ENCODE measurements around the gene DPM2. TPM values are rescaled to one million over a fixed set of nuclear protein-coding genes. Genes with fewer than 3 reads are reported as not detected.

The DPM2 gene
- total and polyA plus RNA-seq, 3 donors from 2014 or later: 33.5 to 46.6 (median 36.4) TPM

- Histone ChIP-seq H3K27me3 (no peaks in the 10 kb centered on the region), H3K4me1 (peaks cover 55% of the 10 kb centered on the region), H3K27ac (peak overlapping the region in 1 of 2 donors; percentile 48), H3K9me3 (no peaks in the 10 kb centered on the region), H3K4me3 (no peak overlapping the region), H3K36me3 (ENCODE audit: low read depth, missing control alignments) (no peaks in the 10 kb centered on the region)
- DNase-seq: no peak
- intact Hi-C loops (cut with DNase I; ENCODE audit: low total_unique reads): no loop called here
- TF ChIP-seq POLR2A (IDR thresholded peaks at IDR 0.05) (no peak), CTCF (IDR thresholded peaks at IDR 0.05) (no peak)
- WGBS, 2 donors: 100% methylated on average over 2 of the region's 2 CpGs; no CpG with 5 or more reads in 1 of the 2 donors
Observed at GRCh38 chr9:127961155-127961490, 23.5 kb upstream of the DPM2 start.

DNA sequence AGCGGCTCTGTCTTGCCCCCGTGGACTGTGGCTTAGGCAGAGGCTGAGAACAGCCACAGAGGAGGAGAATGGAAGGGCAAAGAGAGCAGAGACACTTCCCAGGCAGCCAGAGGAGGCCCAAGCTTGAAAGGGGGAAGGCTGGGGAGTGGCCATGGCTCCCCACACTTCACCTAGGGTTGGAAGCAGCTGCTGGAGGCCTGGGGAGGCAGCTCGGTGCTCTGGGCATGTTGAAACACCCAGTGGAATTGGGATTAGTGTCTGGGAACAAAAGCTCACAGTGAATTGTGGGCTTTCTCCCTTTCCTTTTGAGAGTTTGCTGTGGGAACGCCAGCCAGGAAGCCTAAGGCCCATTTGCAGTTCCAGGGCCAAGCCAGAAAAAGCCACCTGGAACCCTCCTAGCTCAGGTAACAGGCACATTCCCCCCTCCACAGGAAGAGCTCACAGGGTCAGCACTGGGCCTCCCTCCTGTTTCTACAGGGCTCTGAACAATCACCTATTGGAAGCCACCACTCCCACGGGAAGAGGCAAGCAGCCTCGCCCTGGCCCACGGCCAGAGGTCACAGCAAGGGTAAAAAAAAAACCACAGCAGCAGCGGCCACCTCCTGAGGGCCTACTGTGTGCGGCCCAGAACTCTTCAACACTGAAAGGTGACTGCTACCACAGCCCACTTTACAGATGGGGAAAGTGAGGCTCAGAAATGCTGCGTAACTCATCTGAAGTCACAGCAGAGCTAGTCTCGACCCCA is 22.9 kb upstream of the DPM2 start:
- H3K27me3 ChIP-seq: no peaks in the 10 kb centered on the region
- TF ChIP-seq CTCF (IDR thresholded peaks at IDR 0.05): no peak
- WGBS, 2 donors: 33 to 49% methylated on average over 9 to 11 of the region's 11 CpGs
- H3K4me3 ChIP-seq: no peak overlapping the region
- peak overlapping the region; percentile 8 to 48 for H3K27ac ChIP-seq
- peaks cover 55% of the 10 kb centered on the region for H3K4me1 ChIP-seq
- H3K36me3 ChIP-seq (ENCODE audit: low read depth, missing control alignments): no peaks in the 10 kb centered on the region
- DNase-seq: no peak
- no peaks in the 10 kb centered on the region for H3K9me3 ChIP-seq
- intact Hi-C loops (cut with DNase I; ENCODE audit: low total_unique reads): no loop called here

DNA sequence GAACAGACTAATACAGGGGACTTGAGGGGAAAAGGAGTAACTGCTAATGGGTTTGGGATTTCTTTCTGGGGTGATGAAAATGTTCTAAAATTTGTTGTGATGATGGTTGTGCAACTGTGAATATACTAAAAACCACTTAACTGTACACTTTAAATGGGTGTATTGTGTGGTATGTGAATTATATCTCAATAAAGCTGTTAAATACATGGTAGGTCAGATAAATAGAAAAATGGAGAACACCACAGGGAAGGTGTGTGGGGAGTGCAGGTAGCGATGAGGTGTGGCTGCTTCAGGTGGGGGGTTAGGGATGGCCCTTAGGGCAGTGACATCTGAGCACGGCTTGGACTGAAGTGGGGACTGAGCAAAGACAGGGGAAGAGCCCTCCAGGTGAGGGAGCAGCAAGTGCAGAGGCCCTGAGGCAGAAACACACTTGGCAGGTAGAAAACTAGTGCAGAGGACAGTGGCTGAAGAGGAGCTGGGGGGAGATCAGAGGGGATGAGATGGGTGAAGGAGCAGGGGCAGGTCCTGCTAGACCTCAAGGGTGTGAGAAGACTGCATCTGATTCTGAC is 22.3 kb upstream of the DPM2 start:
- Histone ChIP-seq H3K27ac (peak overlapping the region; percentile 8 to 48), H3K4me3 (no peak overlapping the region), H3K4me1 (peaks cover 55% of the 10 kb centered on the region), H3K9me3 (no peaks in the 10 kb centered on the region), H3K27me3 (no peaks in the 10 kb centered on the region), H3K36me3 (ENCODE audit: low read depth, missing control alignments) (no peaks in the 10 kb centered on the region)
- DNase-seq: no peak
- WGBS, 2 donors: 88 to 91% methylated on average over 2 of the region's 2 CpGs
- TF ChIP-seq CTCF (IDR thresholded peaks at IDR 0.05) (no peak), POLR2A (IDR thresholded peaks at IDR 0.05) (no peak)
- intact Hi-C loops (cut with DNase I; ENCODE audit: low total_unique reads): no loop called here

- TF ChIP-seq CTCF (IDR thresholded peaks at IDR 0.05) (no peak), POLR2A (IDR thresholded peaks at IDR 0.05) (no peak)
- WGBS, 2 donors: 90 to 91% methylated on average over 4 of the region's 4 CpGs
- intact Hi-C loops (cut with DNase I; ENCODE audit: low total_unique reads): no loop called here
- Histone ChIP-seq H3K27me3 (no peaks in the 10 kb centered on the region), H3K9me3 (no peaks in the 10 kb centered on the region), H3K36me3 (ENCODE audit: low read depth, missing control alignments) (no peaks in the 10 kb centered on the region), H3K4me3 (no peak overlapping the region), H3K4me1 (peaks cover 55% of the 10 kb centered on the region), H3K27ac (no peak overlapping the region)
- no peak for DNase-seq
Observed at GRCh38 chr9:127959398-127959797, 21.7 kb upstream of the DPM2 start.

DNA sequence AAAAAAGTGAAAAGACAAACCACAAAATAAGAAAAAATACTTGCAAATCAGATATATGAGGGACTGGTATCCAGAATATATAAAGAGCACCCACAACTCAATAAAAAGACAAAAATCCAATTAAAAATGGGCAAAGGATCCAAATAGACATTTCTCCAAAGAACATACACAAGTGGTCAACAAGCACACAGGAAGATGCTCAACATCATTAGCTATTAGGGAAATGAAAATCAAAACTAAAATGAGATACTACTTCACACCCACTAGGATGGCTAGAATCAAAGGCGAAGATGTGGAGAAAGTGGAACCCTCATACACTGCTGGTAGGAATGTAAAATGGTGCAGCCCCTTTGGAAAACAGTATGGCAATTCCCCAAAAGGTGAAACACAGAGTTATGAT is 21.1 kb upstream of the DPM2 start:
- Histone ChIP-seq H3K27ac (no peak overlapping the region), H3K9me3 (no peaks in the 10 kb centered on the region), H3K4me1 (peaks cover 55% of the 10 kb centered on the region), H3K4me3 (no peak overlapping the region), H3K27me3 (no peaks in the 10 kb centered on the region), H3K36me3 (ENCODE audit: low read depth, missing control alignments) (no peaks in the 10 kb centered on the region)
- no peak for DNase-seq
- WGBS, 2 donors: 97 to 100% methylated on average over 1 of the region's 1 CpG
- intact Hi-C loops (cut with DNase I; ENCODE audit: low total_unique reads): no loop called here
- TF ChIP-seq CTCF (IDR thresholded peaks at IDR 0.05): no peak
- TF ChIP-seq POLR2A (IDR thresholded peaks at IDR 0.05): no peak
